GM06990 (cell line): Measurements from ENCODE around the gene EML4.

Source experiments
- DNase-seq: peaks from one replicate; pipeline ENCODE4 v3.0.0-alpha.2; 2011; ENCODE audit not compliant: insufficient read length; ENCODE audit errors: extremely low read depth
- H3K27me3 ChIP-seq: replicated peaks from 2 replicates; pipeline ENCODE4 v1.6.0; 2011; ENCODE audit warnings: low read length; ENCODE audit not compliant: control insufficient read depth, insufficient read depth
- H3K36me3 ChIP-seq: 2 replicates; pipeline ENCODE4 v1.5.1; 2011; ENCODE audit warnings: low read length; ENCODE audit not compliant: control insufficient read depth, insufficient read depth
- H3K4me3 ChIP-seq: replicated peaks from 2 replicates; pipeline ENCODE4 v1.5.1; 2011; ENCODE audit warnings: low read depth, mild to moderate bottlenecking, control low read depth, low read length
- CTCF ChIP-seq: IDR thresholded peaks from 2 replicates; pipeline ENCODE4 v1.5.1; 2011; ENCODE audit warnings: low read length, control low read depth, mild to moderate bottlenecking, inconsistent platforms; ENCODE audit not compliant: insufficient read depth, poor library complexity, severe bottlenecking

The EML4 gene

DNA sequence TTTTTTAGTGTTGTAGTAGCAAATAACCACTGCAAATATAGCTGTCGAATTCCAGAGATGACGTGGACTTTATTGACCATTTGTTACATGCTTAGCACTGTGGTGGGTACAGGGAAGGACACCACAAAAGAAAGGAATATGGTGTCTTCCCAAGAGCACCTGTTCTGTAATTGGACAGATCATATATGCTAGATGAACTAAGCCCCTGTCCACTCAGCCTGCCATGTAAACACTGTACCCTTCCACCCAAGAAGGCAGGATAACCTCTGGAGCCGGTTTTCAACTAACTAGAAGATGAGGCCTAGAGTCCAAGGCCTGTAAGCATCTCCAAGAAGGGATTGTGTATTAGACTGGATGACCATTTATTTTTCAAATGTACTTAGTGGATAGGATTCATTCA, 147.8 kb downstream of the EML4 start:
- no peak for TF ChIP-seq CTCF
- Histone ChIP-seq H3K36me3 (peaks cover 7% of the 10 kb centered on the region), H3K27me3 (no peaks in the 10 kb centered on the region), H3K4me3 (no peak overlapping the region)
- no peak for DNase-seq

GRCh38 chr2:42317486-42317885, 148.3 kb downstream of the EML4 start:
- H3K36me3 ChIP-seq, result peaks cover 7% of the 10 kb centered on the region

DNA sequence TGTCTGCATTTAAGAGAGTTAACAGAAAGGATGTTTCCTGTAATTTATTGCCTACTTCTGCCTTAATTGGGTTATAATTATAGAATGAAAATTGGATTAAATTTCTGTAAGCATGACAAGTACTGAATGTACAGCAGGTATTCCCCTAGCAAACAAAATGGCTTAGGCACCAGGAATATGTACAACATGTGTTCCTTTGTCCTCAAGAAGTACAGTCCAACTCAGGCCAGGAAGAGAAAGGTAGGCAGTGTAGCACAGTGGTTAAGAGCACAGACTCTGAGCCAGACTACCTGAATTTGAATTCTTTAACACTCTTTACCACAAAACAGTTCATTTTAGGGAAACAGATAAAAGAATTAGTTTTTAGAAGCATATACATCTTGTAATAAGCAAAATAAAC, 148.8 kb downstream of the EML4 start:
- TF ChIP-seq CTCF, result no peak
- Histone ChIP-seq H3K36me3 (peaks cover 7% of the 10 kb centered on the region), H3K27me3 (no peaks in the 10 kb centered on the region), H3K4me3 (no peak overlapping the region)
- no peak for DNase-seq

More at GRCh38 chr2:42317486-42317885, 148.3 kb downstream of the EML4 start:
- H3K4me3 ChIP-seq, result no peak overlapping the region
- TF ChIP-seq CTCF, result no peak
- H3K27me3 ChIP-seq, result no peaks in the 10 kb centered on the region
- no peak for DNase-seq

- no peak overlapping the region for H3K4me3 ChIP-seq
- peaks cover 8% of the 10 kb centered on the region for H3K36me3 ChIP-seq
- DNase-seq, result no peak
- no peaks in the 10 kb centered on the region for H3K27me3 ChIP-seq
- TF ChIP-seq CTCF, result no peak
These were observed 150.1 kb downstream of the EML4 start for GRCh38 chr2:42319265-42319664.

GRCh38 chr2:42321452-42322064, 152.4 kb downstream of the EML4 start:
- Histone ChIP-seq H3K4me3 (no peak overlapping the region), H3K27me3 (no peaks in the 10 kb centered on the region), H3K36me3 (peaks cover 8% of the 10 kb centered on the region)
- no peak for DNase-seq
- TF ChIP-seq CTCF, result no peak

DNA sequence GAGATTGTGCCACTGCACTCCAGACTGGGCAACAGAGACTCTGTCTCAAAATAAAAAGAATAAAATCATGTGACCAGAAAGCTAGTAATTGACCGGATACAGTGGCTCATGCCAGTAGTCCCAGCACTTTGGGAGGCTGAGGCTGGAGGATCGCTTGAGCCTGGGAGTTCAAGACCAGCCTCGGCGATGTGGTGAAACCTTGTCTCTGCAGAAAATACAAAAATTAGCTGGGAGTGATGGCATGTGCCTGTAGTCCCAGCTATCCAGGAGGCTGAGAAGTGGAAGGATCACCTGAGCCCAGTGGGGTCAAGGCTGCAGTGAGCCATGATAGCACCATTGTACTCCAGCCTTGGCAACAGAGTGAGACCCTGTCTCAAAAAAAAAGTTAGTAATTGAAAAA, 155.1 kb downstream of the EML4 start:
- H3K36me3 ChIP-seq, result peaks cover 5% of the 10 kb centered on the region
- DNase-seq, result no peak
- no peak overlapping the region for H3K4me3 ChIP-seq
- TF ChIP-seq CTCF, result no peak
- no peaks in the 10 kb centered on the region for H3K27me3 ChIP-seq
